22Rv1 (cell line): ENCODE results near the gene FOXP1.

Experiments
- CTCF ChIP-seq: fragments of 450-650 bp; IDR thresholded peaks from 2 replicates; pipeline ENCODE4 v1.5.1; 2017; ENCODE audit warnings: mild to moderate bottlenecking
- ZFX ChIP-seq: fragments of 450-650 bp; IDR thresholded peaks from 2 replicates; pipeline ENCODE4 v1.6.1; 2017; ENCODE audit warnings: antibody characterized with exemption, borderline replicate concordance

DNA sequence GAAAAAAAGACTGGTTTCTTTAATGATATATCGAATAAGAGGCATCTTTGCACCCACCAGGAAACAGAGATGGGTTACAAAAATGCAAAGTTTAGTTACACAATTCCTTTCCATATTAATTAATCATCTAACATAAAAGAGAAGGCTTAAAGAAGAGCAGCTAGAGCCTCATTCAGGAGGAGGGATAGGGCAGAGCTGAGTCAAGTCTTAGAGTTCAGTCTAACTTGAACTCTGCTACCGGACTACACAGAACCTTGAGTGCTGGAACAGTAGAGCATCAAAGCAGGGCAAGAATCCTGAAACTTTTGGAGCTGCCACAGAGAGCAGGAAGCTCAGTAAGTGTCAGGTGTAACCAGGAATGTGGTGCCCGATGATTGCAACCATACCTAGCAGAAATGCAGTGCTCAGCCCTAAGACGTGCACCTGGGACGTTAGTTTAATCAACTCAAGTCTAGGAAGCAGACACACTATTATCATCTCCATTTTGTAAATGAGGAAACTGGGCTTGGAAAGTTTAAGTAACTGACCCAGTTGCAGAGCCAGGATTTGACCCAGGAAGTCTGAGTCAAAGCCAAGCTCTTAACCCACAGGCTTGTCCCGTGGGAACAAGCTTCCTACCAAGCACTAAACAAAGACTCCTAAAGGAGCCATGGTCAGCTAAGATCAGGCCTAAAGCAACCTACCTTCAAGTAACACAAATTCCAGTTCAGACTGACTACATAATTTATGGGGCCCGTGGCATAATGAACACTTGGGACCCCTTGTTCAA lies 187.4 kb downstream of the FOXP1 start:
- TF ChIP-seq CTCF, result no peak
- no peak for TF ChIP-seq ZFX
